GM18867 (cell line): ENCODE results near the gene SHOX.

Experiments used
- ATAC-seq: cut with Tn5 transposase; IDR thresholded peaks from one replicate; pipeline ENCODE4 v1.9.1; 2021; ENCODE audit warnings: mild to moderate bottlenecking, moderate library complexity; ENCODE audit not compliant: unreplicated experiment

The SHOX gene

GRCh38 chrX:663841-664240 lies 33.2 kb downstream of the SHOX start:
- no peak for ATAC-seq

DNA sequence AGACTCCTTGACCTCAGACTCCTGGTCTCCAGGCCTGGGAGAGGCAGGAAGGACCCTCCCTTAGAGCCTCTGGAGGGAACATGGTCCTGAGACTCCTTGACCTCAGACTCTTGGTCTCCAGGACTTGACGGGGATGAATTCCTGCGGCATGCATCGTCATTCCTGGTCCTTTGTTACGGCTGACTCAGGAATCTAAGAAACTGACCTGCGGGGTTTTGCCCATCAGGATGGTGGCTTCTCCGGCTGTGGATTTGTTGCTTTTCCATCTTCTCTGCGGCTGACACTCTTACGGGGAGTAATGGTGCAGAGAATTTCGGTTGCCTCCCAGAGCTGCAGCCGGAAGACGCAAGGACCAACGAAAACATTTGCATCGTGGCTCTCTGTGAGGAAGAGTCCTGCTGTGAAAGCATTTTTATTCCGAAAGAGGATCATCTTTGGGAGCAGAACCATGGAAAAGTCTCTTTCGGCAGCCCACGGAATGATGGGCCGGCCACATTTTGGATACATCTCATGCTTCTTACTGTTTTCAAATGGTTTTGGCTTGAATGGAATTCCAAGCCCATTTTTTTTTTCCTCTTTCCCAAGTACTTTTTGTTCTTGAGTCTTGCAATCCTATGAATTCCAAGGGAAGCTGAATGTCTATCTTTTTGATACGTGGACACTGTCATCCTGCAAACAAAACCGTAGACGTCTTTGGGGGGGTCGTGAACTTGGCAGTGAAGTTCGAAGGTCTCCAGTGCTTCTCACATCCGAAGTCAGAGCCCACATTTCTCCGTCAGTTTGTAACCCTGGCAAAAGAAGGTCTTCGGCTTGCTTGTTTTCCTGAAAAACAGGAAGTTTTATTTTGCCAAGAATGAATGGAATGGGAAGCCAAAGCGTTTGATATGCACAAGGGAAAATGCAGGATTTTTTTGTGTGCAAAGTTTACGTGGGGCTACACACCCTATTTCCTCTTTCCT lies 36.5 kb downstream of the SHOX start:
- no peak for ATAC-seq

- no peak for ATAC-seq
Observed at GRCh38 chrX:670645-671044, 40.1 kb downstream of the SHOX start.

- ATAC-seq, result no peak
Observed at GRCh38 chrX:672931-673330, 42.3 kb downstream of the SHOX start.

- ATAC-seq, result no peak
Observed at GRCh38 chrX:675279-675954, 44.8 kb downstream of the SHOX start.

- ATAC-seq, result no peak
Observed at GRCh38 chrX:675955-676295, 45.3 kb downstream of the SHOX start.

- no peak for ATAC-seq
Observed at GRCh38 chrX:677376-677775, 46.8 kb downstream of the SHOX start.

GRCh38 chrX:679291-679979 lies 48.8 kb downstream of the SHOX start:
- ATAC-seq, result no peak

GRCh38 chrX:680062-680461 lies 49.5 kb downstream of the SHOX start:
- no peak for ATAC-seq

- ATAC-seq, result no peak
Observed at GRCh38 chrX:681989-682388, 51.4 kb downstream of the SHOX start.

GRCh38 chrX:682892-683291 lies 52.3 kb downstream of the SHOX start:
- no peak for ATAC-seq

GRCh38 chrX:683576-683975 lies 53.0 kb downstream of the SHOX start:
- no peak for ATAC-seq

GRCh38 chrX:685120-686032 lies 54.8 kb downstream of the SHOX start:
- no peak for ATAC-seq

DNA sequence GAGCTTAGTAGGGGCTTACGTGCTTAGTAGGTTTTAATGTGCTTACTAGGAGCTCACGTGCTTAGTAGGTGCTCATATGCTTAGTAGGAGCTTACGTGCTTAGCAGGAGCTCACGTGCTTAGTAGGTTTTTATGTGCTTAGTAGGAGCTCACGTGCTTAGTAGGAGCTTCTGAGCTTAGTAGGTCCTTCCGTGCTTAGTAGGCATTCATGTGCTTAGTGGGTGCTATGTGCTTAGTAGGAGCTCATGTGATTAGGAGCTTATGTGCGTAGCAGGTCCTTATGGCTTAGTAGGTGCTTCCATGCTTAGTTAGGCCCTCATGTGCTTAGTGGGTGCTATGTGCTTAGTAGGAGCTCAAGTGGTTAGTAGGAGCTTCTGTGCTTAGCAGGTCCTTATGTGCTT lies 59.4 kb downstream of the SHOX start:
- no peak for ATAC-seq

DNA sequence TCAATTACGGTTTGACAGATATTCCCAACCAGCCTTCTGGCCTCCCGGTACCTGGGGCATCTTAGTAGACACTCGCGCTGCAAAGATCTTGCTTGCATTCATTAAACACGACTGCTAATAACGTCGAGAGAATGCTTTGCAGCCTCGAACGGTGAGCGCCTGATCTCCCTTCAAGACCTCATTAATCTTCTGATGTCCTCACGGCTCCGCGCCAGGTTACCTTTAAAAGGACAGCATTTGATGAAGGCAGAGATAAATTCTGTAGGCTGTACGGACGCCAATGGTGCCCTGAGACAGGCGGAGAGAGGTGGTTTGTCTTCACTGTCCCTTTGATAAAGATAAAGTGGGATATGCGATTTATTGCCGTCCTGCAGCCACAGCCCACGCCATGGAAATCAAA lies 64.2 kb downstream of the SHOX start:
- ATAC-seq, result no peak

DNA sequence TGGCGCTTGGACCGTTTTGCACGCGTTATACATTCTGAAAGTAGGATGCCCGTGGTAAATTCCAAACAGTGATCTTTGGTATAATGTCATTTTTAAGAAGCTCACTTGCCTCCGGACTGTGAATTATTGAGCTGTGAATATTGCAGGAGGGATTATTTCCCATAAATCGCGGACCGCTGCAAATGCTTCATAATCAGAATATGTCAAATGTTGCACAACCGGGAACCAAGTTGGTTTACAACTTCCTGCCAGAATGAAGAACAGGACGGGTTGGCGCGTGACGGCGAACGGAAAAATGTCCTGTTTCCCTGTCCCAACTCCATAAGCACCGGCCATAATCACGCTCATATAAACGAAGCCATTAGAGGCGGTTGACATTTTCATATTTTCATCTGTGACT lies 67.6 kb downstream of the SHOX start:
- no peak for ATAC-seq

DNA sequence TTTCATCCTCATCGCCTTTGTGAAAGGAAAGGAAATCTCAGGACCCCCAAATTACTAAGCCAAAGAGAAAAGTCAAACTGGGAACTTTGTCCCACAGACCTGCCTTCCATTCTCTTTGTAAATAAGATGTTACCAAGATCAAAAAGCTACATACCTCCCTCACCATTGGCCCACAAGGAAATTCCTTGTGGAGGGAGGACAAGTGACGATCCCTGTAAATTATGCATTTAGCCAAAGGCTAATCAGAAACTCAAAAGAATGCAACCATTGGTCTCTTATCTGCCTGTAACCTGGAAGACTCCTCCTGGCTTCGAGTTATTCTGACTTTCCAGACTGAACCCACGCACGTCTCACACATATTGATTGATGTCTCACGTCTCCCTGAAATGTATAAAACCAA lies 70.3 kb downstream of the SHOX start:
- ATAC-seq, result no peak

DNA sequence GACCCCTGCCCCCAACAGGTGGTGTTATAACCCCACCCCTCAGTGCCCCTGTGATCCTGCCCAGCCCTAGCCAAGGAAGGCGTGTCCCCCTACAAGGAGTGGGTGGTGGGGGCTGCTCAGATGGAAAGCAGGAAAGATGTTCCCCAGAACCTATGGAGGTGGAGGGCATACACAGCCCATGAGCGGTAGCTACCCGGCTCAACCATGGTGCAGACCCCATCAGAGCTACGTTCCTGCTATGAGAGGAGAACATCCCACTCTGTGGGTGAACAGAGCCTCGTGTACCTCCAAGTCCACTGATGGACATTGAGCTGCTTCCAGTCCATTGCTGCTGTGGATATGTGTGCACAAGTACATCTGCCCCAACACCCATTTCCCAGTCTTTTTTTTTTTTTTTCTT lies 71.1 kb downstream of the SHOX start:
- no peak for ATAC-seq

- ATAC-seq, result no peak
Observed at GRCh38 chrX:703466-703865, 72.9 kb downstream of the SHOX start.

- ATAC-seq, result no peak
Observed at GRCh38 chrX:703866-704265, 73.3 kb downstream of the SHOX start.
